Activated T-helper 1 cell treated with anti-CD3 and anti-CD28 coated beads, Interleukin-2, amount 50 U/mL, for 16 hours (primary cell): ENCODE results near the gene PWP2.
"Not testable (repeated sequence)": the region's sequence is repeated elsewhere in the genome, so short reads cannot be mapped to it uniquely, and the experiment has no call there.

Experiments used
- DNase-seq, 2 donors: peaks; one replicate each; pipeline ENCODE4 v3.0.0-alpha.2; 2020; ENCODE audit warnings: low read depth in 1 of 2, low spot score in 1 of 2

The PWP2 gene

DNA sequence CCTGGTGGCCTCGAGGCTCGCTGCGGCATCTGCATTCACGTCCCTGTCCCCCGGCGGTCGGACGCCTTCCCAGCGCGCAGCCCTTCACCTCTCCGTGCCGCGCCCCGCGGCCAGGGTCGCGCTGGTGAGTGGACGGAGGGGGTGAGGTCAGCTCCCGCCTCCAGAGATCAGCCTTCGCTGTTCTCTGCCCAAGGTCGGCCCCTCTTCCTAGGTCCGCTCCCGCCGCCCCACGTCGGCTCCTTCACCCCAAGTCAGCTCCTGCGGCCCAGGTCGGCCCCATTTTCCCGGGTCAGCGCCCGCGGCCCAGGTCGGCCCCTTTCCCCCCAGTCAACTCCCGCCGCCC is 26.5 kb downstream of the PWP2 start:
- not testable (repeated sequence) for DNase-seq

DNA sequence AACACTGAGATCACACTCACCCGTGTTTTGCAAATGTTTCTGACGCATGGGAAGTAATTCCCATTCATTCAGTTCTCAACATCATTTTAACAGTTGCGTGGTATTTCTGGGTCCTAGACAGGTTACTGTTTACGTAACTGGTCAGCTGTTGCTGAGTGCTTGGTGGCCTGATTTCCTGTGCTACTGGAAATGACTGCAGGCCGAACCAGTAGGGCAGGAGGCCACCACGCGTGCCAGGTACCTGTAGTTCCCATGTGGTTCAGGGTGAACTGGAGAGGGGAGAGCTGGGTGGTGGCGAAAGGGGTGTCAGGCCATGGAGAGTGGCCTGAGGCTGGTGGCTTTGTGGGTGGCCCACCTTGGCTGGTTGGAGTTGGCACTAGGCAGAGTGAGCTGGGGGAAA is 27.5 kb downstream of the PWP2 start:
- not testable (repeated sequence) for DNase-seq

DNA sequence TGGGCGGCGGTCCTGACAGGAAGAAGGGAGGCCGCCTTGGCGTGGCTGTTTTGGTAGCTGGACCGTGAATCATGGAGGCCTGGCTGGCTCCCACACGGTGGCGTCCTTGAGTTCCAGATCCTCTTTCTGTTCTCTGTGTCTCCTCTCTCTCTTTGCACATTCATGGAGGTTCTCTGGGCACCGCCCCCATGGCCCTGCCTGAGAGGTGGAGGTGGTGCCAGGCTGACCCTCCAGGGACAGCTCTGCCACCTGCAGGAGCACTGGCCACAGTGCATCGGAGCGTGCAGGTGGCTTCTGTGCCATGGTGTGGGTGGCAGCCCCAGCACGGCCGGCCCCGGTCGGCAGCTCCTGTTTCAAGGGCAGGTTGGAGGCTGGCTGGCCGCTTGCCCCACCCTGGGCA is 30.8 kb downstream of the PWP2 start:
- peak in 1 of 2 donors; percentile 30 for DNase-seq

DNA sequence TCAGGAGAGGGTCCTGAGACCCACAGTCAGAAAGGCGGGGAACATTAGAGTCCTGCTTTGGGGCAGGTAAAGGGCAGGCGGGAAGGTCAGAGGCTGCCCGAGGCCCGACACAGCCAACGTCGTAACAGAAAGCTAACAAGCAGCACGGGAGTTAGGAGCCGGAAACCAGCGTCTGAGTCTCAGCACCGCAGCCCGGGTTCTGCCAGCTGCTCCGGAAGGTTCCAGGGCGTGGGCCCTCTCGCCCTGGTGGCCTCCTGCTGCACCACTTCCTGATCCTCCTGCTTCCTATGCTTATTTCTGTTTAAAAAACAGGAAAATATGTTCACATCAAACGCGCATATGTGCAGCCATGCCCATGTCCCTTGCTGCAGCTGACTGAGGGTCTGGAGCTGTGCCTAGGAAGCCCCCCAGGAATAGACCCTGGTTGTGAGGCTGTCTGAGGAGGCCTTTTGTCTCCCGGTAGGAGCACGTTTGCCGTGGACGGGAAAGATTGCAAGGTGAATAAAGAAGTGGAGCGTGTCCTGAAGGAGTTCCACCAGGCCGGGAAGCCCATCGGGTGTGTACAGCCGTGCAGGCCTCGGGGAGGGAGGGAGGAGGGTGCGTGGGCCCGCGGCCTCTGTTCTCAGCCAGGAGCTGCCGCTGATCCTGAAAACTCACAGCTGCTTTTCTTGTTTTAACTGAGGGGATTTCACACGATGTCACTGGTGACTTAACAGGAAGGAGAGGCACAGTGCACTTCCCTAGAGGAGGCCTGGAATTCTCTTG is 32.8 kb downstream of the PWP2 start:
- DNase-seq, result not testable (repeated sequence)

DNA sequence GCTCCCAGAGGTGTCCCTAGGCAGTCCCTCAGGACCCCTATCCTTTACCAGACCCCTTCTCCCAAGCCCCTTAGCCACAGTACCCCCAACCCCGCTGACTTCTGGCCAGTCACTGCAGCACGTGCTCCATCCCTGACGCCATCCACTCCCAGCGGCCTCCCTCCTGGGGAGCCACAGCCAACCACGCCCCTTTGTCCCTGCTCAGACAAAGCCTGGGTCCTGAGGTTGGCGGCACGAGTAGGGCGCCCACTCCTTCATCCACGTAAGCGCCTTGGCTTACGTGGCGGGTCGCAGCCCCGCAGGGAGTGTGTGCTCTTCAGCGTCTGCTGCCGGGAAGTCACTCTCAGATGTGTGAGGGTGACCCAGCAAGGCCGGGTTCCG is 33.3 kb downstream of the PWP2 start:
- not testable (repeated sequence) for DNase-seq

DNA sequence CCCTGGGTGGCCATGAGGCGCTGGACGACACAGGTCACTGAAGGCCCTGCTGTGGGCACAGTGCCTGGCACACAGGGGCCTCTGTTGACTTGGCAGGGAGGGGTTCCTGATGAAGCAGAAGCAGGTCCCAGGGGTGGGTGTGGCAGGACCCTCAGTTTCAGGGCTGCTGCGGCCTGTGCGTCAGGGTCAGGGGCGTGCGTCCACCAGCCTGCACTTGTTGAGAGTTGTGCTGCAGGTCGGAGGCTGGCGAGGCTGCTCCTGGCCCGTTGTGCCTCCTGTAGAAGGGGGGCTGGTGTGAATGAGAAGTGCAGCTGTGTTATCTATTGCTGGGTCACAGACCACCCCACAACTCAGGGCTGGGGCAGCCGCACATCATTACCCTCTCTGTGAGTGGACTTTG is 35.3 kb downstream of the PWP2 start:
- not testable (repeated sequence) for DNase-seq

DNA sequence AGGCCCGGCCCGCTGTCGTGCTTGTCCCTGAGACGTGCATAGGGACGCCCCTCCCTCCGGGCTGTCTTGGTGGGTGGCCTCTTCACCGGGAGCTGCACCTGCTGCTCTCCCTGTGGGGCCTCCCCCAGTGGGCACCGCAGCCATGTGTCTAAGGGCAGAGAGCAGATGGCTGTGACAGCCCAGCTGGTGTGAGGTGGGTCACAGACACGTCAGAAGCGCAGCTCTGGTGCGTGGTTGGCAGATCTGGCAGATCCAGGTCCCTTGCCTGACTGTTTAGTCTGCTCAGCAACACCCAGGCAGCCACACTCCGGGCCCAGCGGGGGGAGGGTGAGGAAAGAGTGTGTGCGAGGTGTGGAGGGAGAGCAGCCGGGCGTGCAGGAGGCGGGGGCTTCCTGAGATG is 36.2 kb downstream of the PWP2 start:
- DNase-seq, result peak in 1 of 2 donors; percentile 22

DNA sequence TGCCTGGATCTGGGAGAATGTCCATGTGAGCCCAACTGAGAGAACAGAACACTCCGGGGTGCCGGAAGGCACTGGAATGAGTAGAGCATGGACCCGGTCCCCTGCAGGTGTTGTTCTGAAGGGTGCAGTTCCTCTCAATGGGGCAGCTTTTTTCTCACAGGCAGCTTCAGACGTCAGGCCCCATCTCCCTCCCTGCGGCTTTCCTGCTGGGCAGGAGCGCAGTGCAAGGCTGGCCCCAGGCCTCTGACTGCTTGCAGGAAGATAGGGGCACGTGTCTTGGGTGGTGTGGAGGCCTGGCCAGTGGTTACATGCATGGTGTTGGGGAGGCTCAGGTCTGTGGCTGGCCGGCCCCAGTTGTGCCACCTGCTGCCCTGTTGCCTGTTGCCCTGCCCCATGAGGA is 36.8 kb downstream of the PWP2 start:
- DNase-seq, result not testable (repeated sequence)

DNA sequence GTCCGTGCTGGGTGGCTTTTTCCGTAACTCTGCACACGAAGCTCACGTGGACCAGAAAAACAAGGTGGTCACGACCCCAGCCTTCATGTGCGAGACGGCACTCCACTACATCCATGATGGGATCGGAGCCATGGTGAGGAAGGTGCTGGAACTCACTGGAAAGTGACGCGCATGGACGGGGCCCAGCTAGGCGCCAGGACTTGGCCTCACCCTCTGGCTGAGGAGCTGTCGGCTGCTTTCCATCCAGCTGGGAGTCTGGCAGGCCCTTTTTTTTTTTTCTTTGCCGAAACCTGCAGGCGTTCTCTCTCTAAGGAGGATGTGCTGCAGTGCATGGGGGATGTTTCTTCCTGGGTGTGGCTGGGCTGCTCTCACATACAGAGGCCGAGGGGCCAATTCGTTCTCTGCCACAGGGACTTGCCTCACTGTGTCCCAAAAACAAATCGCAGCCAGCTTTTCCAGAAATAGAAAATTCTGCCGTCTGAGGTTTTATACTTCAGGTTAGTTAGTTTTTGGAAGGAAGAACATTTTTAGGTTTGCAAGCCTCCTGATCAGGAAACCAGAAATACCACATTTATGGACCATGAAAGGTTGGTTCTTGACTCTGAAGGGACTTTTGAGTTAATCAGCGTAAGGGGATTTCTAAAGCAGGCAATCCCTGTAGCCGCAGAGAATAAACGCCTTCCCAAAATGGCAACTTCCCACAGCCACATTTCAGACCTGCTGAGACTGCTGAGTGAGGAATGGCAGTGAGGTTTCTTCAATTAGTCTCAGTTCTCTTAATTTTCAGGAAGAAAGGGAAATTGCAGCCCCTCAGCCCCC is 37.8 kb downstream of the PWP2 start:
- DNase-seq, result not testable (repeated sequence)

DNA sequence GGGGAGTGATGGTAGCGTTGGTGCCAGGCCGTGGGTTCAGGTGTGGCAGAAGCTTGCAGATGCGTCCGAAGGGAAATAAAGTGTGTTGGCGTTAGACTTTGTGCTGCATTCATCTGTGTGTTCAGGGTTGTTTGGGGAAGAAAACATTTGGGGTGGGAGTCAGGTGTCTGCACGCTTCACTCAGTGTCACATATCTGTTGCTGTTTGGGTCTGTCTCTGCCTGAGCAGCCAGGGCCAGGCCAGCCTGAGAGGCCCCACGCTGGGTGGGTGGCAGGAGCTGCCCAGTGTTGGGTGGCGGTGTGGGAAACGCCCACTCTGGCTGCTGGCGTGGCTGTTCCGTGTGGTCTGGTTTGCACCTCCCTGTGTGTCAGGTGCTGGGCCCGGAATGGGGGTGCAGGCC is 38.4 kb downstream of the PWP2 start:
- DNase-seq, result not testable (repeated sequence)

DNA sequence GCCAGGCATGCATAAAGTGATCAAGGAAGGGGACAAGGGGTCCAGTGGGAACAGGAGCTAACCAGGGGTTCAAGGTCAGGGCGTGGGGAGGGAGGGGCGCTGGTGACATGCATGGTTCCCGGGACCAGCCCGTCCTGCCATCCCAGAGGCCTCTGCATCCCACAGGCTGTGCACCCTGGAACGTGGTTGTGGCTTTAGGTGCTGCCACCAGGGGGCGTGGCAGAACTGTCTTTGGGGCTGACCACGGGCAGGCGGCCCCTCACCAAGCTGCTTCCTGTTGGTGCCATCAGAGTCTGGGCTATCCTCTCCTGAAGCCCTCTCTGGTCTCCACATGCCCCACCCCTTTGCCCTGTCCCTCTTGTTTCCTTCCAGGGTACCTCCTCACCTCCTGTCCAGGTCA is 39.9 kb downstream of the PWP2 start:
- DNase-seq, result not testable (repeated sequence)

DNA sequence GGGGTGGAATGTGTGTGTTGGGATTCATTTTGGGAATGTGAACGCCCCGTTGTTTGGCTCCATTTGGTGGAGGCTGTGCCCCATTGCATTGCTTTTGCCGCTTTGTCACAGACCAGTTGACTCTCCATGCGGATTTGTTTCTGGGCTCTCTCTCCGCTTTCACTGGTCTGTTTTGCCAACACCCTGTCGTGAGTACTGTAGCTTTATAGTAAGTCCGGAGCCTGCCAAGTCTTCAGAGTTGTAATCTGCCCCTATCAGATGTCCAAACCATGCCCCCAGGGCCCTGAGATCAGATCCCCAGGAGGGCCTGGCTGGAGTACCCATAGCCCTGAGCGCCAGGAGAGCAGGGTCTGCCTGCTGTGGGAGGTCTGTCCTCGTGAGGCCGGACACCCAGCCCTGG is 43.1 kb downstream of the PWP2 start:
- DNase-seq, result not testable (repeated sequence)

DNA sequence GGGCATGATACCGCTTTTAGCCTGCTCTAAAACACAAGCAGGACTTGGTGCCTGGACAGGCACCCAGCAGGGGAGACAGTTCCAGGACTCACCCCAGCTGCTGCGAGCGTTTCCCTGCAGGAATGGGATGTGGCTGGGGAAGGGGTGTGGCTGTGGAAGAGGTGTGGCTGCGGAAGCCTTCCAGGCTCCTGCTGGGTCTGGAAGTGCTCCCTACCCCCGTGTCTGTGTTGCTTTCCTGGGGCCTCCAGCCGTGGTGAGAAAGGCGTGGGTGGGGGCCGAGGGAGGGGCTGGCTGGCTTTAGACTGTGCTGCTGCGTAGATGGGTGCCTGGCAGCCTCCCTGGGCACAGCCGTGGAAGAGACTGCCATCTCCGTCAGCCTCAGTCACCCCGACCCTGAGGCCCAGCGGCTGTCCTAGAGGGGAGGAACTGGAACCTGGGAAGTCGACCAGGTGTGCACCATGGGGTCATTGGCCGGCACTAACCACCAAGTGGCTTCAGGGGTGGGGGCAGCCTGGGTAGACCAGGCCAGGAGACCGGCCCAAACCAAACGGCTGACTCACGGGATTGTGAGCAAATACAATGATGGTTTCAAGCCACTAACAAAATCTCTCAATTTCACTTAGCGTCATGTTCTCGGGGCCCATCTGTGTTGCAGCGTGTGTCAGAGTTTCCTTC is 46.2 kb downstream of the PWP2 start:
- not testable (repeated sequence) for DNase-seq

DNA sequence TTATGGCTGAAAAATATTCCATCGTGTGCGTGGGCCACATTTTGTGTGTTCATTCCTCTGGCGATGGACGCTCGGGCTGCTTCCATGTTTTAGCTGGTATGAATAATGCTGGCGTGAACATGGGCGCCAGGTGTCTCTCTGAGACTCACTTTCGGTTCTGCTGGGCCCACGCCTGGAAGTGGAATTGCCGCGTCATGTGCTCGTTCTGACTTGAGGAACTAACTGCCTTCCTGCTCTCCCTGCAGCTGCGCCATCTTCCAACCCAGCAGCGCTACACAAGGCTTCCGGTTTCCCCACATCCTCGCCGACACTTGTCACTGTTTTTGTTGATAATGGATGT is 46.7 kb downstream of the PWP2 start:
- peak in 1 of 2 donors; percentile 33 for DNase-seq

DNA sequence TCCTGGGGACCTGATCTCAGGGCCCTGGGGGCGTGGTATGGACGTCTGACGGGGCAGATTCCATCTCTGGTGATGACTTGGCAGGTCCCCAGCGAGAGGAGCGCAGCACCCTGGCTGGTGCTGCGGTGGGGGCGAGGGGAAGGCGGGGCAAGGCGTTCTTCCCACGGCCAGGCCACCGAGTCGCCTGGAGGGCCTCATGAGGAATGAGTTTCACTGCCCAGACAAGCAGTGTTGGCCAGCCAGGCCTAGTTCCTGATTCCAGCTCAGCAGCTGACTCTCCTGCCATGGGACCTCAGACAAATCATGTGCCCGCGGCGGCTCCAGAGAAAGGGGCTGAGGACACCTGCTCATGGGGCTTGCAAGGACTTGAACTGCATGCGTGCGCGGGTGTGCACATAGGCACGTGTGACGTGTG is 47.6 kb downstream of the PWP2 start:
- DNase-seq, result not testable (repeated sequence)

DNA sequence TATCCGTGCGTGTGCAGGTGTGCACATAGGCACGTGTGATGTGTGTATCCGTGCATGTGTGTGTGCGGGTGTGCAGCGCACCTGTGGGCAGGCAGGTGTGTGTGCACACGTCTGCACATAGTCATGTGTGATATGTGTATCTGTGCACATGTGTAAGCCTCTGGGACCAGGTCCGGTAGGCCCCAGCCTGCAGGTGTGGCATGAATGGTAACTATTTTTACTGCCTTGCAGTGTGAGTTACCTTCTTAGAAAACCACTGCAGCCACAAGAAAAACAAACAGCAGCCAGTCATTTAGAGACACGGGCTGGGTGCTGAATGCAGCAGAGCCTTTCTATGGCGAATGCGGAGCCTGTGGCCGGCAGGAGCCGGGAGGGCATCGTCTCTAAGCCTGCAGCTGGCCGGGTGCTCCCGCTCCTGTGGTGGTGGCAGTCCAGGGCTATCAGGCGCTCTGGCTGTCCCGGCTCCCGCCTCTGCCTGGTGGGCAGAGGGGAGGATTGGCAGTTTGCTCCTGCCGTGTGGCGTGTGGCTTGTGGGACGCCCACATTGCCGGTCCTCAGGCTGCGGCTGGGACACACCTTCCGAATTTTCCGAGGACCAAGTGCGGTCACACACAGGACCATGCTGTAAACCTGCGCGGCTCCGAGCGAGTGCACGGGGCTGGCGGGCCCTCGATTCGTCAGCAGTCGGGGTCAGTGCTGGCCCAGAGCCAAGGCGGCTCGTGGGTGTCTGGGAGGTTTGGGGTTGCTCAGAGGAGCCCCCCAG is 48.2 kb downstream of the PWP2 start:
- not testable (repeated sequence) for DNase-seq

DNA sequence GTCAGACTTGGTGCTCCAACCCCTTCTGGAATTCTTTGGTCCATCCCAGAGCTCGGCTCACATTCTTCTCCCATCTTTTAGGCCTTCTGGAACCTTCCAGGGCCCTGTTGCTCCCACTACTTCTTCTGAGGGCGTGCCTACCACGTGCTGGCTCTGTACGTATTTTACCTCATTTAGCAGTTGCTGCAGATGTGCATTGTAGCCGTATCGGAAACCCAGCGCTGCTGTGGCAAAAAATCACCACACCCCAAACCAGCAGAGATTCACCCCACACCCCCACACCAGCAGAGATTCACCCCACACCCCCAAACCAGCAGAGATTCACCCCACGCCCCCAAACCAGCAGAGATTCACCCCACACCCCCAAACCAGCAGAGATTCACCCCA is 48.8 kb downstream of the PWP2 start:
- not testable (repeated sequence) for DNase-seq

DNA sequence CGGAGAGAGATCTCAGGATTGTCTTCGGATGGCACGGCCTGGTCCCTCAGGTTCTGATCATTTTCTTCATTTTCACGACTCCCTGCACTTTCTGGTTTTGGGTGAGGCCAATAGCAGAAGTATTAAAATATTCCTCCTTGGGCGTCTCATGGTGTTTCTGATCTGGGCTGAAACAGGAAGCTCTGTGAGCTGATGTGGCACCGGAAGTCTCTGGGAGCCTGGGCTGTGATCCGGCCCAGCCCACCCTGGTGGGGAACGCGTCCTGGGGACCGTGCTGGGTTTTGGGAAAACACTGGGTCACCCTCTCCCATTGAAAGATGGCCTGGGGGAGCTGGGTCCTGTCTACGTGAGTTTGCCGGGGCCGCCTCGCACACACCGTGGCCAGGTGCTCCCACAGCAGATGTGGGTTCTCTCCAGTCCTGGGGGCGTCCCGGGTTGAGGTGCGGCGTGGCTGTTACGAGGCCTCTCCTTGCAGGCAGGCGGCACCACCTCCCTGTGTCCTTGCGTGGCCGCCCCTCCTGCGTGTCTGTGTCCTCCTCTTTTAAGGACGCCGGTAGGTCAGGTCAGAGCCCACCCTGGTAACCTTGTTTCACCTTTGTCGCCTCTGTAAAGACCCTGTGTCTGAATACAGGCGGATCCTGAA is 50.4 kb downstream of the PWP2 start:
- DNase-seq, result not testable (repeated sequence)

DNA sequence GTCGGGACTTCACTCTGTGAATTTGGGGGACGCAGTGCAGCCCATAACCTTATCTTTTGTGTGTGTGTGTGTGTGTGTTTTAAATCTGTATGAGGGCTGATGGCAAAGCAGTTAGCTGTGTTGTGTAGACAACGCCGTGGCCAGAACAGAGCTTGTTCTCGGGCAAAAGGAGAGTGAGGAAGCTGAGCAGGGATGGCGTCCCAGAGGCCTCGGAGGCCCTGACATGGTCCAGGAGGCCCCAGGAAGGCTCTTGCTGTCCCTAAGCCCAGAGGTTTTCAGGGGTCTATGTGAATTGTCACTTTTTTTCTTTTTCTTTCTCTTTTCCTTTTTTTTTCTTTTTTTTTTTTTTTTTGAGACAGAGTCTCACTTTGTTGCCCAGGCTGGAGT is 50.9 kb downstream of the PWP2 start:
- DNase-seq, result not testable (repeated sequence)

DNA sequence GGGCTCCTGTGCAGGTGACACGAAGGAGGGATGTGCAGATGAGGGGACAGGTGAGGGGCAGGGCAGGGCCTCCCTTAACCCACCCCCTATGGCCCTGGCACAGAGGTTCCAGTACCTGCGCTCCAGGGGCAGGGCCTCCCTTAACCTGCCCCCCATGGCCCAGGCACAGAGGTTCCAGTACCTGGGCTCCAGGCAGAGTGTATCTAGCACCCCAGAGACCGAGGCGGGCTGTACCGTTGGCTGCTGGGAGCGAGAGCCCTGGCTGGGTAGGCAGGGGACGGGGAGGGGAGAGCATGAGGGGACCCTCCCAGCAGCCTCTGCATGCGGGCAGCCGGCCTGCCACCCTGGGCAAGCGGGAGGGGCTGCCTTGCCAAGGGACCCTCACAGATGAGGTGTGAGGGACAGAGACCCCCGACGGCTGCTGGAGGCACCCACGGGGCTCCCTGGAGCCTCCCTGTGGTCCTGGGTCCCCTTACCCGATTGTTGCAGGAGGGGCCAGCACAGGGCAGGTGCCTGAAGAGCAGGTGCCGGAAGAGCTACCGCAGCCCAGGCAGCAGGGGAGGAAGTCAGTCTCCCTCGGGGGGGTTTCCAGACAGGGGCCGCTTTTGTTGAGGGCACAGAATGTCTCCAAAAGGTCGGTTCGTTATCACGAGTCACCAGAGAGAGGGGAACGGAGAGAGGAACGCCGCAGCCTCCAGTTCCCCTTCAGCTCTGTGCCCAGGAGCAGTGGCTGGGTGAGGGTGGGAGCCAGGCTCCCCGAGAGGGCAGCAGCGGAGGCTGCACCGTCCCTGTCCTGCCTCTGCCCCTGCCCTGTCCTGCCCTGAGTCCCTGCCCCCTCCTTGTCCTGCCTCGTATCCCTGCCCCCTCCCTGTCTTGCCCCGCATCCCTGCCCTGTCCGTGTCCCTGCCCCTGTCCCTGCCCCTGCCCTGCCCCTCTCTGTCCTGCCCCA is 52.4 kb downstream of the PWP2 start:
- peak in 1 of 2 donors; percentile 1 for DNase-seq
